LNCAP (cell line): ENCODE results near the gene BRI3.

ENCODE experiments used
- TF ChIP-seq, protein P1 (sequence below): fragments of 450-650 bp; IDR thresholded peaks from 2 replicates; pipeline ENCODE4 v1.5.1; 2017; ENCODE audit warnings: mild to moderate bottlenecking

BRI3 gene, protein sequence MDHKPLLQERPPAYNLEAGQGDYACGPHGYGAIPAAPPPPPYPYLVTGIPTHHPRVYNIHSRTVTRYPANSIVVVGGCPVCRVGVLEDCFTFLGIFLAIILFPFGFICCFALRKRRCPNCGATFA

DNA sequence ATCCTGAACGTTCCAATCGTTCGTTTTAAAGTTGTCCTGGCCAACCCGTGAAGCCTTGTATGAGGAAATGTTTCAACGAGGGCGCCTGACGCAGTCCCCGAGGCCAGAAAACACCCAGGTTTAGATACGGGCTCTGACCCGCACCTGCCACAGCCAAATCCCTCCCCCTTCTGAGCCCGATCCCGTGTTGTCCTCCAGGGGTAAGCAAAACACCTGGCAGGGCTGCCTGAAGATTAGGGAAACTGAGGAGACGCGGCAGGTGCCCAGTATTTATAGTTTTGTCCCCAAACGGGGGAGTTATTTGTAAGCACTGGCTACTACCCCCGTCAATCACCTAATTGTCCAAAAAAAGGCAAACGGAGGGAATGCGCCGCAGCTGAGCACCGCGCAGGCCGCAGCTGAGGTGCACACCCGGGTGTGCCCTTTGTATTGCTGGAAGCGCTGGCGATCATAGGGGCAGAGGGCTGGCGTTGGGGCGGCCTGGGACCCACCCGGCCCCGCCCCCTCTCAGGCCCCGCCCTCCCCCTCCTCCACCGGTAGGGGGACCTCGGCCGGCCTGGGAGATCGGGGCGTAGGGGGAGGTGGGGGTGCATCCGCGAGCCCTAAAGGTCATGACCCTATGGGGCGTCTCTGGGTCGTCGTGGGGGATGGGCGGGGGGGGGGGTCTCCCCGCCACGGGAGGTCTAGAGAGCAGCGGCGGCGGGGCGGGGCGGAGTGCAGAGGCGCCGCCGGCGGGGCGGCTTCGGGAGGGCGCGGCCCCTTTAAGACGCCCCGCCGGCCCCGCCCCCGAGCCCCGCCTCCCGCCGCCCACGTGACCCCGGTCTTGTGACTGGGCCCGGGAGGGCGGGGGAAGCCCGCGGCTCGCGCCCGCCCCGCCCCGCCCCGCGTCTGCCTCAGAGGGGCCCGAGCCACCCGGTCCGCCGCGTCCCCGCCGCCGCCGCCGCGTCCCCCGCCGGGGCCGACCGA lies at the start of gene BRI3:
Gene BRI3, plus strand, starts transcription at position 896 of the 966 bp plus-strand sequence. CDS start 110 bp downstream, outside the sequence.
- TF ChIP-seq, protein P1, sequence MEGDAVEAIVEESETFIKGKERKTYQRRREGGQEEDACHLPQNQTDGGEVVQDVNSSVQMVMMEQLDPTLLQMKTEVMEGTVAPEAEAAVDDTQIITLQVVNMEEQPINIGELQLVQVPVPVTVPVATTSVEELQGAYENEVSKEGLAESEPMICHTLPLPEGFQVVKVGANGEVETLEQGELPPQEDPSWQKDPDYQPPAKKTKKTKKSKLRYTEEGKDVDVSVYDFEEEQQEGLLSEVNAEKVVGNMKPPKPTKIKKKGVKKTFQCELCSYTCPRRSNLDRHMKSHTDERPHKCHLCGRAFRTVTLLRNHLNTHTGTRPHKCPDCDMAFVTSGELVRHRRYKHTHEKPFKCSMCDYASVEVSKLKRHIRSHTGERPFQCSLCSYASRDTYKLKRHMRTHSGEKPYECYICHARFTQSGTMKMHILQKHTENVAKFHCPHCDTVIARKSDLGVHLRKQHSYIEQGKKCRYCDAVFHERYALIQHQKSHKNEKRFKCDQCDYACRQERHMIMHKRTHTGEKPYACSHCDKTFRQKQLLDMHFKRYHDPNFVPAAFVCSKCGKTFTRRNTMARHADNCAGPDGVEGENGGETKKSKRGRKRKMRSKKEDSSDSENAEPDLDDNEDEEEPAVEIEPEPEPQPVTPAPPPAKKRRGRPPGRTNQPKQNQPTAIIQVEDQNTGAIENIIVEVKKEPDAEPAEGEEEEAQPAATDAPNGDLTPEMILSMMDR, result no peak

DNA sequence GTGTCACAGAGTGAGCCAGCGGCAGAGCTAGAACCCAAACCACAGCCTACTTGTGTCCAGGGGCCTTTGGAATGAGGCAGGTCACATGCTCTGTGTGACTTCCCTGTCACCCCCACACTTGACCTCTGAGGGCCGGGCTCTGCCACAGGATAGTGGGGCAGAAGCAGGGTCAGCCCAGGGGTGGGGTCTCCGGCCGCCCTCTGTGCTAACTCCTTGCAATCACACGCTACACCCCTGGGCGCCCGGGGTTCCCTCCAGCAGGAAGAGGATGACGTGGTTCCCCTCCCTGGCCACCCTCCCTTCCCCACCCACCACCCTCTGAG lies 49.3 kb upstream of the BRI3 start:
- TF ChIP-seq, protein P1, result no peak

DNA sequence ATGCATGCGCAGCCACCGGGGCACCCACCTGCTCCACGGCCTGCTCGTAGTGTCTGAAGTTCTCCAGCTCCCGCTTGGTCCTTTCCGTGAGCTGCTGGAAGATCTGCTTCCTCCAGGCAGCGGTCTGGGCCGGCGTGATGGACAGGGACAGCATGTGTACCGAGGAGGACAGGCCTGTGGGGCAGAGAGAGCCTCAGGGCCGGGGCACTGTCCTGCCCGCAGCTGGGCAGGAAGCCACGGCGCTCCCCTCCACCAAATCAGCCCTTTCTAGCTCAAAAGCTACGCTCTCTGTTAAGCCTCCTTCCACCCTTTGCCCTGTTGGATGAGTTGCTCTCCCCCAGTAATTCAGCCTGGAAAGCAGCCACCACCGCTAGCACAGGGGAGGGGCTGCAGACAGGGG lies 48.7 kb upstream of the BRI3 start:
- TF ChIP-seq, protein P1, result no peak

DNA sequence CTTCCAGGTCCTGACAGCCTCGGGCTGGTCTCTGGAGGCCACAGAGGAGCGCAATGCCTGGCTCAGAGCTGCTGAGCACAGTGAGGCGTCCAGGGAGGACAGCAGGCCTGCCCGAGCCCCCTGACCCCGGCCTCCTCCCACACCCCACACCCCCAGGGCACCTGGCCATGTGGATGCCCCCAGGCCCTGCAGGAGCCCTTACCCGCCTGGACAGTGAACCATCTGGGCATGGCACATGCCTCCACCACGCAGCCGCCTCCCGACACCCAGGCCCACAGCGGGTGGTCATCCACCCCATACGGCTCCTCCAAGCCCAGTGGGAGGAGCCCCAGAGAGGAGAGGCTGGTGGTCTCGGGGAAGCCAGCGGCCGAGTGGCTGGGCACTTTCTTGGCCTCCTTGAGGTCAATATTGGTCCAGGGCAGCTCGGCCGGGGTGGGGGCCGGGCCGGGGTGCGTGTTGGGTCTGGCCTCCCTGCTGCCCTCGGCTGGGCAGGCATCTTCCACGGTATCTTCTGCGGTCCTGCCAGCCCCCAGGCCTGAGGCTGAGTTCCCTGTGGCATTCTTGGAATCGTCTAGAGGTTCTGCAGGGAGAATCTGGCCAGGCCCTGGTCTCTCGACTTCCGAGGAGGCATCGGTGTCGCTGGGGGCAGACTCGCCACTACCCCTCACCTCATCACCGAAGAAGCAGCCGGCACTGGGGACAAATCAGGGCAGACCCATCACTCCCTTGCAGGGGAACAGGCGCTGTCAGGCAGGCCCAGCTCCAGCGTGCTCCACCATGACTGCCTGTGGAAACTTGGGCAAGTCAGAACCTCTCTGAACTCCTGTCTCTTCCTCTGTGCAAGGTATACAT lies 48.0 kb upstream of the BRI3 start:
- TF ChIP-seq, protein P1, result no peak

DNA sequence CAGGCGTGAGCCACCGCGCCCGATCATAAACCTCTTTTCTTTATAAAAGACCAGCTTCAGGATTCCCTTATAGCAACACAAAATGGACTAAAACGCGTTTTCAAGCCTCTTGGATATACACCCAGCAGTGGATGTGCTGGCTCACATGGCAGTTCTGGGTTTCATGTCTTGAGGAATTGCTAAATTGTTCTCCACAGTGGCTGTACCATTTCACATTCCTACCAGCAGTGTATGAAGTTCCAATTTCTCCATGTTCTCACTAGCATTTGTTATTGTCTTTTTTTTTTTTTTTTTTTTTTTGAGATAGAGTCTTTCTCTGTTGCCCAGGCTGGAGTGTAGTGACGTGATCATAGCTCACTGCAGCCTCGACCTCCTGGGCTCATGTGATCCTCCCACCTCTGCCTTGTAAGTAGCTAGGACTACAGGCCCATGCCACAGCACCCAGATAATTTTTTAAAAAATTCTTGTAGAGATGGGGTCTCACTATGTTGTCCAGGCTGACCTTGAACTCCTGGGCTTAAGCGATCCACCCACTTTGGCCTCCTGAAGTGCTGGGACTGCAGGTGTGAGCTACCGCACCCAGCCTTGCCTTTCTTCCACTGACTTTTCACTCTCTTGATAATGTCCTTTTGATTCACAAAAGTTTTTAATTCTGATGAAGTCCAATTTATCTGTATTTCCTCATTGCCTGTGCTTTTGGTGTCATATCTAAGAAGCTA lies 46.9 kb upstream of the BRI3 start:
- TF ChIP-seq, protein P1, result no peak

DNA sequence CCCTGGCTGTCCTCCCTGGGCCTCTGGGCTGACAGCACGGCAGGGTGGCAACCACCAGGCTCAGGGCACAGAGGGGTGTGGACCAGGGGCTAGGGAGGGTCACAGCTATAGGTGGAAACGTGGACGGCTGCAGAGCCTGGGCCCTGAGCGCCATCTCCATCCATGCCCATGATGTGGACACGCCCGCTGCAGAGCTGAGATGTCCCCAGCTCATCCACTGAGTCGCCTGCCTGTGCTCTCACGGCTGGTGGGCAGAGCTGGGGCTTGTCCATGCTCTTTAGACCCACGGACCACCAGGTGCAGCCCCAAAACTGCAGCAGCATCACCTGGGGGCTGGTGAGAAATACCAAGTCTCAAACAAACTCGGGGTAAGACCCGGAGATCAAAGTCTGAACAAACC lies 45.6 kb upstream of the BRI3 start:
- TF ChIP-seq, protein P1, result no peak
